ENCODE data around the gene NFKBIB. TPM values are rescaled to one million over a fixed set of nuclear protein-coding genes. Genes with fewer than 3 reads are reported as not detected.

Gene NFKBIB
- total and polyA plus RNA-seq, 2 of the 8 experiments (the other 6 are each of a cell fraction or from before 2014, with no cell fraction given): 37.3 to 44.1 TPM

- TF ChIP-seq SIN3A (conservative IDR thresholded peaks at IDR 0.05 in 1 of 2, IDR thresholded peaks at IDR 0.05 in 1 of 2; ENCODE audit: low read depth in 1 of 2, low read length in 2 of 2) (0 out of 4 replicates have a peak, but pooled peaks of 1 of the 2 experiments have one; percentile 40), EP300 (IDR thresholded peaks at IDR 0.05; ENCODE audit: borderline replicate concordance in 1 of 2, low read depth in 2 of 2, low read length in 2 of 2) (no peak), JUN (IDR thresholded peaks at IDR 0.05; ENCODE audit: low read depth, low read length) (no peak), HDAC6 (IDR thresholded peaks at IDR 0.05; ENCODE audit: low read depth, low read length) (no peak), RBBP5 (IDR thresholded peaks at IDR 0.05; ENCODE audit: borderline replicate concordance, low read depth, low read length) (0 out of 2 replicates have a peak, but pooled peaks have one; percentile 62), BACH1 (IDR thresholded peaks at IDR 0.05; ENCODE audit: low read length) (no peak; the same call in 1 of the 2 replicates), TAF1 (IDR thresholded peaks at IDR 0.05; ENCODE audit: low read depth, low read length) (0 out of 2 replicates have a peak, but pooled peaks have one; percentile 10), CHD7 (IDR thresholded peaks at IDR 0.05; ENCODE audit: insufficient replicate concordance, low read length) (no peak), POLR2A (IDR thresholded peaks at IDR 0.05; ENCODE audit: control extremely low read depth in 1 of 2, low read depth in 2 of 2, low read length in 2 of 2) (no peak), EGR1 (IDR thresholded peaks at IDR 0.05; ENCODE audit: borderline replicate concordance, low read depth, low read length) (peak; percentile 49; the same call in 1 of the 2 replicates)
Measured at GRCh38 chr19:38949580-38950367, 50.0 kb downstream of the NFKBIB start (continued).

All from H1 (cell line).